ENCODE results near the gene IL34.

The IL34 gene

DNA sequence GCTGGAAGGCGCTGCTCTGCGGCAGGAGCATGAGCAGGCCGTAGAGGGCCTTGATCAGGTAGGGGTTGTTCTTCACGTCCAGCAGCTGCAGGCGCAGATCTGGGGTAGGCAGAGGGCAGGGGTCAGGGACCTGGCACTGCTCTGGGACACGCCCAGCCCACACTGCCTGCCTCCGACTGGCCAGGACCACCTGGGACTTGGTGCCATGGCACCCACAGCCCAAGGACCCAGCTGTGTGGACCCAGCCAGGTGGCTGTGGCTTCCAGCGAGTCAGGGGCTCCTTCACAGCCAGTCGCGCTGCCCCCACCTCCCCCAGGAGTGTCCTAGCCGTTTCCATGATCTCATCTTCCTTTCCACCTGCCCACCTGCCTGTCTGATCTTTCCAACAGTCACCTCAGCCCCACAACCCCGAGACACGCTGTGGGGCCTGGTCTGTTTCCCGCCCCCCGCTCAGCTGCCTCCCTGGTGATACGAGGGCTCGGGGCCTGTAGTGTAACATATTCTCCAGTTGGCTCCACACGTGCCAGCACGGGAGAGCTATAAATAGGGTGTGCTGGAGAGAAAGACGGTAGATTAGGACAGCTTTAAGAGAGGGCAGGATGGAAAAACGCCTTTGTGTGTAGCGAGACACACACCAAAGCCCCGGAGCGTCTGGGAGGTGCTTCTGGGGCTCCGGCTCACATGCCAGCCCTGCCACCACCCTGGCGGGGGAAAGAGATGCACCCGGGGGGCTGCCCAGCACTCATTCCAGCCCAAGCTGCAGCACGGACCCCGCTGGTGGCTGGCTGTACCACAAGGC lies 46.7 kb downstream of the IL34 start:
- H3K36me3 ChIP-seq (ENCODE audit: insufficient read depth, low read length), result no peaks in the 10 kb centered on the region
- no peak overlapping the region for H3K9ac ChIP-seq (ENCODE audit: insufficient read length)
- H3K27ac ChIP-seq, result no peak overlapping the region
- H3K4me3 ChIP-seq, result no peak overlapping the region
- no peak for DNase-seq (ENCODE audit: low read depth, low spot score)
- no peaks in the 10 kb centered on the region for H3K9me3 ChIP-seq (ENCODE audit: low read depth, low read length)
- TF ChIP-seq EZH2 (IDR thresholded peaks at IDR 0.05) (no peak), FOXP2 (optimal IDR thresholded peaks at IDR 0.05; ENCODE audit: control extremely low read depth, extremely low read length, insufficient read depth) (no peak), POLR2AphosphoS5 (IDR thresholded peaks at IDR 0.05; ENCODE audit: borderline replicate concordance, low read depth, low read length) (no peak)

DNA sequence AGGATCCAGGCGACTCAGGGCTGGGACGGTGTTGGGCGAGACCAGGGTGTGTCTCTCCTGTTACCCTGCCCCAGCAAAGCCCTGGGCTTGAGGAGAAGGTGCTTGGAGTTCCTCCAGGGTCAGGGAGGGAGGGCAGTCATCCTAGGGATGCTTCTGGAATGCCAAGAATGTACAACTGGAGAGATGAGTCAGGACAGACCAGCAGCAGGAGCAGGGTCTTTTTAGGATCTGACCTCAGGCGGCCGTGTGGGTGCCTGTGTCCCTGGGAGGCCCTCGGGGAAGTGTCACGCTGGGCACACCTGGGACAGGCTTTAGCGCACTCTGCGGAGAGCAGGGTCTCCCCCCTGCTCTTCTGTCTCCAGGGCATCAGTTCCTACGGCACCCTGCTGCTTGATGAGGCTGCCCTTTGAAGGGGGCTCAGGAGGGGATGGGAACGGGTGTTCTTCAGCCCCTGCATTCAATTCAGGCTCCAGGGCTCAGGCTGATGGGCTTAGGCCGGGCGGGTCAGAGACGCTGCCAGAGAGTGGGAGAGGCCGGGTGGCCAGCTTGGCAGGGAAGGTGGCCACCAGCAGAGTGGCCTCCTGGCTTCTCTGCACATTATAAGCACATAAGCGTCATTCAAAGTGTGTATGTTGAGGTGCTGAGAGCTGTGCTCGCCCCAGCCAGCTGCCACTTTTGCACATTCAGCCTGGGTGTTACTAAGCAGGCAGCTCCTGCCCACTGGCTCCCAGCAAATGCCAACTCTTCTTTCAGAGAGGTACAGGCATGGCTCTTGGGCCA lies 47.9 kb downstream of the IL34 start:
- no peak for DNase-seq (ENCODE audit: low read depth, low spot score)
- Histone ChIP-seq H3K36me3 (ENCODE audit: insufficient read depth, low read length) (no peaks in the 10 kb centered on the region), H3K27ac (no peak overlapping the region), H3K9me3 (ENCODE audit: low read depth, low read length) (no peaks in the 10 kb centered on the region), H3K9ac (ENCODE audit: insufficient read length) (no peak overlapping the region), H3K4me3 (no peak overlapping the region)
- TF ChIP-seq FOXP2 (optimal IDR thresholded peaks at IDR 0.05; ENCODE audit: control extremely low read depth, extremely low read length, insufficient read depth), result no peak
- no peak for TF ChIP-seq POLR2AphosphoS5 (IDR thresholded peaks at IDR 0.05; ENCODE audit: borderline replicate concordance, low read depth, low read length)
- TF ChIP-seq EZH2 (IDR thresholded peaks at IDR 0.05), result no peak

DNA sequence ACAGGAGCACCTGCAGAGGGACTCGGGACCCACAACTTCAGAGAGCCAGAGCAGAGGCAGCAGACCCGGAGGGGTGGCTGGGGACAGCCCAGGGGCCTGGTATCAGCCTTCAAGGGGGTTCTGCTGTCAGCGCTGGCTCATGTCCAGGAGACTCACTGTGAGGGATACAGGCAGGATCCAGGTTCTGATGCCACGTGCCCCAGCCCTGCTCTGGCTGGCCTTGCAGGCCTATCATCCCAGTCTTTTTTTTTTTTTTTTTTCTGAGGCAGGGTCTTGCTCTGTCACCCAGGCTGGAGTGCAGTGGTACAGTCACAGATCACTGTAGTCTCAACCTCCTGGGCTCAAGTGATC lies 48.5 kb downstream of the IL34 start:
- Histone ChIP-seq H3K4me3 (no peak overlapping the region), H3K9me3 (ENCODE audit: low read depth, low read length) (no peaks in the 10 kb centered on the region), H3K36me3 (ENCODE audit: insufficient read depth, low read length) (no peaks in the 10 kb centered on the region), H3K27ac (no peak overlapping the region), H3K9ac (ENCODE audit: insufficient read length) (no peak overlapping the region)
- DNase-seq (ENCODE audit: low read depth, low spot score), result no peak
- TF ChIP-seq FOXP2 (optimal IDR thresholded peaks at IDR 0.05; ENCODE audit: control extremely low read depth, extremely low read length, insufficient read depth) (no peak), EZH2 (IDR thresholded peaks at IDR 0.05) (no peak), POLR2AphosphoS5 (IDR thresholded peaks at IDR 0.05; ENCODE audit: borderline replicate concordance, low read depth, low read length) (no peak)

DNA sequence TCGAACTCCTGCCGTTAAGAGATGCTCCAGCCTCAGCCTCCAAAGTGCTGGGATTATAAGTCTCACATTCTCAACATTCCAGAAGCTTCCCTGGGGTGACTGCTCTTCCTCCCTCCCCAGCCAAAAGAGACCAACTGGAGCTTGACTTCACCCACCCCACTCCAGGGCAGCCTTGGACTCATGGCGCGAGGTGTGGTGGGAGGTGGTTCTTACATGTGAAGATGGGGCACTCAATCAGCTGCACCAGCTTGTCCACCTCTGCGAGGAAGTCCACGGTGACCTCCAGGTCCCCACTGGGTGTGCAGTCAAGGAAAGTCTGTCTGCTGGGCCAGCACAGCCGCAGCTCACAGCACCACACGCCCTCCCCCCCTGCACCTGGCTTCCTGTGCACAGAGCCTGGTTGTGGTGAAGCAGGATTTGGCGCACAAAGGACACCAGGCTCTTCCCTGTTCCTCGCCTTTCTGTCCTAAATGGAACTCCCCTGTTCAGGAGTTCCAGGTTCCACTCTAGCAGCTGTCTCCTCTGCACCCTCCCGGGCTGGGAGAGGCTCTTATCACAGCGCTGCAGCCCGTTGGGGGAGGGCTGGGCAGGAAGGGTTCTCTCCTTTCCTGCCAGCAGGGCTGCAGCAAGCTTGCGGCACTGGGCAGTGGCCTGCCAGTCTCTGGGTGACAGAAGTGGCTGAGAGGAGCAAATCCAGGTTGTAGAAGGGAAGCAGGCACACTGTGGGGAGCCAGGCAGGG lies 49.1 kb downstream of the IL34 start:
- Histone ChIP-seq H3K9ac (ENCODE audit: insufficient read length) (no peak overlapping the region), H3K4me3 (no peak overlapping the region), H3K27ac (no peak overlapping the region)

DNA sequence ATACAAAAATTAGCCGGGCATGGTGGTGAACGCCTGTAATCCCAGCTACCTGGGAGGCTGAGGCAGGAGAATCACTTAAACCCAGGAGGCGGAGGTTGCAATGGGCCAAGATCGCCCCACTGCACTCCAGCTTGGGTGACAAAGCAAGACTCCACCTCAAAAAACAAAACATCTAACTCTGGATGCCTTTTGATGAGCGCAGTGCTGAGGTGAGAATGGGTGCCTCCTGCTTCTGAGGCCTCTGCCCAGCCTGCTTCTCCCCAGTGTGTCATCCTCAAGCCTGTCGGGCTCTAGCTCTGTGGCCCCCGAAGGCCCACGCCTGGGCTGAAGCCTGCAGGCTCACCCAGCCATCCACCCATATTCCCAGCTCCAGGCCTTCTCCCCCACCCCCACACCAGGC lies 50.0 kb downstream of the IL34 start:
- no peak for DNase-seq (ENCODE audit: low read depth, low spot score)
- Histone ChIP-seq H3K9me3 (ENCODE audit: low read depth, low read length) (no peaks in the 10 kb centered on the region), H3K9ac (ENCODE audit: insufficient read length) (no peak overlapping the region), H3K36me3 (ENCODE audit: insufficient read depth, low read length) (no peaks in the 10 kb centered on the region), H3K27ac (no peak overlapping the region), H3K4me3 (no peak overlapping the region)
- TF ChIP-seq EZH2 (IDR thresholded peaks at IDR 0.05) (no peak), POLR2AphosphoS5 (IDR thresholded peaks at IDR 0.05; ENCODE audit: borderline replicate concordance, low read depth, low read length) (no peak), FOXP2 (optimal IDR thresholded peaks at IDR 0.05; ENCODE audit: control extremely low read depth, extremely low read length, insufficient read depth) (no peak)

More for the DNA sequence above, 49.1 kb downstream of the IL34 start:
- no peaks in the 10 kb centered on the region for H3K36me3 ChIP-seq (ENCODE audit: insufficient read depth, low read length)
- DNase-seq (ENCODE audit: low read depth, low spot score), result no peak
- no peak for TF ChIP-seq EZH2 (IDR thresholded peaks at IDR 0.05)
- H3K9me3 ChIP-seq (ENCODE audit: low read depth, low read length), result no peaks in the 10 kb centered on the region

DNA sequence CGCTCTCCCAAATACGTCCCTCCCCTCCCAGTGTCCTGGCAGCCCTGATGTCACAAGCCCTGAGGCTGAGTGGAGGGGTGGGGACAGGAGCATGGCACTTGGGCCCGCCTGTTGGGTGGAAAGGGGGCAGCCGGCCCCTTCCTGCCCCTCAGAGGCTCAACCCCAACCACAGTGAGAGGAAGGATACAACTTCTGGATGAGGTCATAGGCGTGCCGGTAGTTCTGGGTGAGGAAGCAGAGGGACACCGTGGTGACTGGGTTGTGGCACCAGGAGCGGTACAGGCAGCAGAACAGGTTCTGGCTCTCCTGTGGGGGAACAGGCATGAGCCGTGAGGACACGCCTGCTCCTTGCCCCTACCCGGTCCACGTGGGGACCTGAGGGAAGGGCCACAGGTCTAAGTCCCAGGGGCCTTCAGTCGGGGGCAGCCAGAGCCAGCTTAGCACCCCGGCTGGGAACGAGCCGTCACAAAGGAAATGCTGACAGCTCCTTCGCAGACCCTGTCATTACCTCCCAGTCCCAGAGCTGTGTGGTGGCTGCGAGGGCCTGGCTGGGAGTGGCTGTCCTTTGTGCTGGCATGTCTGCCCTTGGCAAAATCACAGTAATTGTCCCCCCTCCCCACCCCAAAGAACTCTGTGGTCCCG lies 50.7 kb downstream of the IL34 start:
- Histone ChIP-seq H3K9me3 (ENCODE audit: low read depth, low read length) (no peaks in the 10 kb centered on the region), H3K9ac (ENCODE audit: insufficient read length) (no peak overlapping the region), H3K36me3 (ENCODE audit: insufficient read depth, low read length) (no peaks in the 10 kb centered on the region), H3K27ac (no peak overlapping the region), H3K4me3 (no peak overlapping the region)
- DNase-seq (ENCODE audit: low read depth, low spot score), result no peak
- TF ChIP-seq POLR2AphosphoS5 (IDR thresholded peaks at IDR 0.05; ENCODE audit: borderline replicate concordance, low read depth, low read length) (no peak), FOXP2 (optimal IDR thresholded peaks at IDR 0.05; ENCODE audit: control extremely low read depth, extremely low read length, insufficient read depth) (no peak), EZH2 (IDR thresholded peaks at IDR 0.05) (no peak)

DNA sequence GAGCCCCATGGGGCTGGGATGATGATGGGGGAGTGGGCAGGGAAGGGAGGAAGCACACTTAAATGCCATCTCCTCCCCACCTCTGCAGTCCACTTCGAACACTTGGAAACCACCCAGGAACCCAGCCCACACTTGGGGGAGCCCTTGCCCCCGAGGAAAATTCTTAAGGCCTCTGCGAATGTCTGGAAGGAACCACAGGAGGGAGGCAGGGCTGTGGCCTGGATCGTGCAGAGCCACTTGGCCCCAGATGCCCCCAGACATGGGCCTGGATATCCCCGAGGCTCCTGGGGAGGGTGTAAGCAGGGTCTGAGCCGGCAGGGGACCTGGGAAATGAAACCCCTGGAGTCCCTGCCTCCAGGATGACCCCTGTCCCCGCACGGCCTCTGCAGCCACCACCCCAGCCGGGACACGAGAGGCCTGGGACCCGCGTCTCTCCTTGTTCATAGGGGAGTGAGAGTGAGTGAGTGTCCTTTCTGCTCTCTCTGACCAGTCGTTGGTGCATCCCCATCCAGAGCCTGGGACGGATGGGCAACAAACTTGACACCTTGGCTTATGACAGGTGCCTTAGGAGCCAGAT lies 51.3 kb downstream of the IL34 start:
- Histone ChIP-seq H3K4me3 (no peak overlapping the region), H3K36me3 (ENCODE audit: insufficient read depth, low read length) (no peaks in the 10 kb centered on the region), H3K9me3 (ENCODE audit: low read depth, low read length) (no peaks in the 10 kb centered on the region), H3K9ac (ENCODE audit: insufficient read length) (no peak overlapping the region), H3K27ac (no peak overlapping the region)
- TF ChIP-seq EZH2 (IDR thresholded peaks at IDR 0.05), result no peak
- TF ChIP-seq FOXP2 (optimal IDR thresholded peaks at IDR 0.05; ENCODE audit: control extremely low read depth, extremely low read length, insufficient read depth), result no peak
- TF ChIP-seq POLR2AphosphoS5 (IDR thresholded peaks at IDR 0.05; ENCODE audit: borderline replicate concordance, low read depth, low read length), result no peak
- no peak for DNase-seq (ENCODE audit: low read depth, low spot score)

DNA sequence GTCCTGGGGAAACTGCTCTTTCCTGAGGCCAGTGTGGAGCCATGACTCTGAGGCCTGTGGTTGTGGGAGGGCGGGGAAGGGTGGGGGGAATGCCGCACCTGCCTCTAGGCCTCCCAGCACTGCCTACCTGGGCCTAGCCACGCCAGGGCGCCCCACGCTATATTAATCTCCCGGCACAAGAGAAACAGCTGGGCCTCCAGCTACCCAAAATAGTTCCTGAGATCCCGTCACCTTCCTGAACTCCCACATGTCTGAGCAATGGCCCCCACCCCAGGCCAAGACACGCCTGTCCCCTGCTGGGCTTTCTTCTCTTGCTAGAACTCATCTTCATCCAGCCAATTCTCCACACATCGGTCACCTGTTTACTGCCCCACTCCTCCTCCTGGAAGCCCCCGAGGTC lies 52.5 kb downstream of the IL34 start:
- no peak overlapping the region for H3K9ac ChIP-seq (ENCODE audit: insufficient read length)
- TF ChIP-seq POLR2AphosphoS5 (IDR thresholded peaks at IDR 0.05; ENCODE audit: borderline replicate concordance, low read depth, low read length) (no peak), EZH2 (IDR thresholded peaks at IDR 0.05) (no peak), FOXP2 (optimal IDR thresholded peaks at IDR 0.05; ENCODE audit: control extremely low read depth, extremely low read length, insufficient read depth) (no peak)
- H3K4me3 ChIP-seq, result no peak overlapping the region
- DNase-seq (ENCODE audit: low read depth, low spot score), result no peak
- H3K9me3 ChIP-seq (ENCODE audit: low read depth, low read length), result no peaks in the 10 kb centered on the region
- no peaks in the 10 kb centered on the region for H3K36me3 ChIP-seq (ENCODE audit: insufficient read depth, low read length)
- H3K27ac ChIP-seq, result no peak overlapping the region
